GM12878 (cell line): ENCODE measurements around the gene HCRT. TPM values are rescaled to one million over a fixed set of nuclear protein-coding genes. Genes with fewer than 3 reads are reported as not detected.
"Not testable (repeated sequence)": the region's sequence is repeated elsewhere in the genome, so short reads cannot be mapped to it uniquely, and the experiment has no call there.

Experiments
- ATAC-seq: fragments of 200-7000 bp; cut with Tn5 transposase; 3 replicates; pipeline ENCODE4 v1.9.1; 2020; ENCODE audit warnings: mild to moderate bottlenecking, moderate library complexity
- BruUV-seq: library from RNA; stranded (reverse); fragments of 400-500 nt; replicated peaks from 2 replicates; lab custom pipeline; 2021; lab: Mats Ljungman, UMichigan
- CTCF ChIA-PET: fragments of 300-600 bp; sonication (Branson Sonifier 250); formaldehyde crosslinking; extraction: SDS; loops from one replicate; lab custom pipeline; 2021; ENCODE audit warnings: inconsistent platforms; lab: Yijun Ruan, JAX
- POLR2A ChIA-PET: fragments of 350-600 bp; formaldehyde crosslinking; extraction: SDS; loops from one replicate; lab custom pipeline; 2021; ENCODE audit warnings: inconsistent platforms; lab: Charles Lee
- RAD21 ChIA-PET: fragments of 300-600 bp; sonication (Branson Sonifier 250); formaldehyde crosslinking; loops from one replicate; lab custom pipeline; 2023; ENCODE audit warnings: antibody characterized with exemption; ENCODE audit not compliant: unreplicated experiment; lab: Charles Lee
- SMC1A ChIA-PET: fragments of 300-600 bp; sonication (Branson Sonifier 250); formaldehyde crosslinking; loops from one replicate; lab custom pipeline; 2023; ENCODE audit not compliant: unreplicated experiment, uncharacterized antibody; lab: Charles Lee
- DNase-seq: peaks from one replicate; pipeline ENCODE4 v3.0.0-alpha.2; 2011; ENCODE audit warnings: low read depth, low spot score
- FAIRE-seq: peaks from 3 replicates; lab custom pipeline; 2011; peaks lifted over from hg19 to GRCh38; lab: Jason Lieb, UNC
- H2AFZ ChIP-seq: 2 replicates; pipeline ENCODE4 v1.6.0; 2011; ENCODE audit warnings: low read depth, low read length, control low read depth; ENCODE audit not compliant: control insufficient read depth
- H3K27ac ChIP-seq: 2 replicates; pipeline ENCODE4 v1.5.1; 2011; ENCODE audit warnings: control low read depth; ENCODE audit not compliant: control insufficient read depth, insufficient read depth
- H3K27me3 ChIP-seq, 2 experiments: replicated peaks in 1 of 2; 2 replicates each; pipeline versions ENCODE4 v1.6.0 to v1.6.1; 2011; ENCODE audit warnings: low read length in 1 of 2; ENCODE audit not compliant: control insufficient read depth in 2 of 2, insufficient read depth in 2 of 2
- H3K36me3 ChIP-seq, 2 experiments: 2 replicates each; pipeline ENCODE4 v1.5.1; 2011; ENCODE audit warnings: low read length in 1 of 2; ENCODE audit not compliant: control insufficient read depth in 2 of 2, insufficient read depth in 2 of 2
- H3K4me1 ChIP-seq: 2 replicates; pipeline ENCODE4 v1.6.1; 2011; ENCODE audit warnings: mild to moderate bottlenecking, low read length, moderate library complexity, mixed read lengths; ENCODE audit not compliant: control insufficient read depth, insufficient read depth
- H3K4me2 ChIP-seq: 2 replicates; pipeline ENCODE4 v1.6.0; 2011; ENCODE audit warnings: control low read depth; ENCODE audit not compliant: control insufficient read depth, insufficient read depth
- H3K4me3 ChIP-seq: fragments of 200-600 bp; sonication (generic); 2 replicates; pipeline ENCODE4 v1.5.1; 2016
- H3K79me2 ChIP-seq: 2 replicates; pipeline ENCODE4 v1.6.0; 2011; ENCODE audit warnings: low read length; ENCODE audit not compliant: control insufficient read depth, insufficient read depth
- H3K9ac ChIP-seq: 2 replicates; pipeline ENCODE4 v1.8.0; 2011; ENCODE audit warnings: low read length, control low read depth, mixed read lengths; ENCODE audit not compliant: control insufficient read depth, insufficient read depth
- H3K9me3 ChIP-seq: replicated peaks from 3 replicates; pipeline ENCODE4 v1.5.1; 2011; ENCODE audit warnings: mild to moderate bottlenecking, low read length; ENCODE audit not compliant: control insufficient read depth, insufficient read depth
- H4K20me1 ChIP-seq: 2 replicates; pipeline ENCODE4 v1.6.0; 2011; ENCODE audit not compliant: control insufficient read depth, insufficient read depth
- NFIC ChIP-seq: IDR thresholded peaks from 2 replicates; pipeline ENCODE4 v1.6.1; 2012; ENCODE audit warnings: low read depth, mild to moderate bottlenecking, inconsistent platforms, low read length, moderate library complexity
- NR2C1 ChIP-seq: fragments of 450-650 bp; IDR thresholded peaks from 2 replicates; pipeline ENCODE4 v1.6.1; 2017; ENCODE audit warnings: antibody characterized with exemption, mild to moderate bottlenecking, moderate library complexity
- ZBED1 ChIP-seq: IDR thresholded peaks from 2 replicates; pipeline ENCODE4 v1.6.1; 2016; ENCODE audit warnings: borderline replicate concordance
- WGBS: methylation state at CpG from one replicate; pipeline ENCODE4 v1.1.6; 2016; ENCODE audit warnings: low lambda C conversion rate; ENCODE audit not compliant: insufficient replicate concordance, insufficient coverage; ENCODE audit errors: missing lambda C conversion rate; 5-methylcytosine and 5-hydroxymethylcytosine counted together
- in situ Hi-C: fragments of 300-500 bp; cut with MboI; formaldehyde crosslinking; loops from 9 replicates; pipeline ENCODE4 v1.14.3; 2018; ENCODE audit warnings: mixed read lengths
- intact Hi-C: fragments of 100-400 bp; cut with micrococcal nuclease; formaldehyde crosslinking; loops from one replicate; pipeline ENCODE4 v1.14.2; 2022; ENCODE audit not compliant: unreplicated experiment
- polyA plus RNA-seq, 11 experiments: library from polyadenylated mRNA; depleted of rRNA in 4 of 11; unstranded in 6 of 11; stranded (reverse) in 5 of 11; fragments of >200 nt; fragmentation: Nextera tagmentation in 4 of 11; fragmentation: Illumina TruSeq in 1 of 11; extraction: Ambion mirVana in 4 of 11; extraction: Trizol in 1 of 11; gene quantifications; 1 replicate in 1 of 11; 2 replicates in 10 of 11; pipeline versions ENCODE4 v1.2.1 to v1.2.3, GENCODE V29; 2011 to 2016; ENCODE audit warnings: inconsistent platforms in 2 of 11, missing spikeins in 2 of 11, low read depth in 1 of 11
- total RNA-seq, 4 experiments: library from RNA; depleted of rRNA in 3 of 4; stranded (reverse); fragments of >200 nt in 3 of 4; fragmentation: Illumina TruSeq in 1 of 4; extraction: Trizol in 1 of 4; gene quantifications; 2 replicates each; pipeline versions ENCODE4 v1.2.1 to v1.2.3, GENCODE V29; 2013 to 2021

The HCRT gene
- total and polyA plus RNA-seq, 10 of the 15 experiments (the other 5 are each of a cell fraction or from before 2014, with no cell fraction given): 0.41 TPM; not detected in 9

- H2AFZ ChIP-seq, SMC1A ChIA-PET, H3K27ac ChIP-seq, H3K27me3 ChIP-seq, RAD21 ChIA-PET, H3K4me1 ChIP-seq, H3K79me2 ChIP-seq, H3K4me3 ChIP-seq, intact Hi-C loops, H3K4me2 ChIP-seq, in situ Hi-C loops, ATAC-seq, FAIRE-seq, H3K9ac ChIP-seq, H3K9me3 ChIP-seq, H4K20me1 ChIP-seq, BruUV-seq, DNase-seq: not testable (repeated sequence)
- WGBS: 76% methylated on average over 5 of the region's 9 CpGs
- H3K36me3 ChIP-seq: peaks cover 1 to 24% of the 10 kb centered on the region in 2 experiments; a peak in 2 of 4 replicates
- ChIA-PET POLR2A (interaction anchor here (0.6 kb wide), 1 partner anchor 20 kb away, joined by 3 read pairs; no protein-coding TSS in a partner anchor), CTCF (interaction anchor here (2.1 kb wide), 1 partner anchor 10 kb away, joined by 11 read pairs; no protein-coding TSS in a partner anchor)
These were observed 26.7 kb upstream of the HCRT start for GRCh38 chr17:42211921-42212341.

GRCh38 chr17:42210046-42210445, 24.8 kb upstream of the HCRT start:
- DNase-seq: no peak
- RAD21 ChIA-PET: no interaction called here
- CTCF ChIA-PET: interaction anchor here (1.0 kb wide), 1 partner anchor 26 kb away, joined by 3 read pairs; no protein-coding TSS in a partner anchor
- Histone ChIP-seq H3K27ac (no peak overlapping the region), H3K27me3 (no peaks in the 10 kb centered on the region), H3K4me1 (no peaks in the 10 kb centered on the region), H3K4me2 (no peak overlapping the region), H3K9ac (no peak overlapping the region), H3K4me3 (no peak overlapping the region), H3K9me3 (no peaks in the 10 kb centered on the region), H2AFZ (no peak overlapping the region), H4K20me1 (no peaks in the 10 kb centered on the region), H3K36me3 (peaks cover 2 to 38% of the 10 kb centered on the region in 2 experiments; a peak in 3 of 4 replicates), H3K79me2 (no peaks in the 10 kb centered on the region)
- no TSS peak for BruUV-seq
- 95% methylated on average over 6 of the region's 6 CpGs for WGBS
- SMC1A ChIA-PET: interaction anchor here (0.8 kb wide), 1 partner anchor 80 kb away, joined by 3 read pairs; no protein-coding TSS in a partner anchor
- TF ChIP-seq NFIC: no peak
- TF ChIP-seq NR2C1: no peak
- no peak for TF ChIP-seq ZBED1
- in situ Hi-C loops (no loop called here), intact Hi-C loops (no loop called here)
- no peak for ATAC-seq
- POLR2A ChIA-PET: no interaction called here
- FAIRE-seq: no peak

GRCh38 chr17:42206153-42206612, 20.9 kb upstream of the HCRT start:
- H3K4me2 ChIP-seq, H3K79me2 ChIP-seq, H3K9me3 ChIP-seq, H3K4me1 ChIP-seq, ATAC-seq, CTCF ChIA-PET, H4K20me1 ChIP-seq, DNase-seq, FAIRE-seq, H2AFZ ChIP-seq, H3K9ac ChIP-seq, in situ Hi-C loops, H3K27me3 ChIP-seq, POLR2A ChIA-PET, BruUV-seq, H3K4me3 ChIP-seq, SMC1A ChIA-PET, intact Hi-C loops, RAD21 ChIA-PET, H3K27ac ChIP-seq: not testable (repeated sequence)
- 80% methylated on average over 8 of the region's 8 CpGs for WGBS
- peaks cover 6 to 37% of the 10 kb centered on the region in 2 experiments for H3K36me3 ChIP-seq
